GM12878 (cell line): ENCODE results near the gene AP1S3. TPM values are rescaled to one million over a fixed set of nuclear protein-coding genes. Genes with fewer than 3 reads are reported as not detected.

Source experiments
- ATAC-seq: fragments of 200-7000 bp; cut with Tn5 transposase; 3 replicates; pipeline ENCODE4 v1.9.1; 2020; ENCODE audit warnings: mild to moderate bottlenecking, moderate library complexity
- BruUV-seq: library from RNA; stranded (reverse); fragments of 400-500 nt; replicated peaks from 2 replicates; lab custom pipeline; 2021; lab: Mats Ljungman, UMichigan
- CTCF ChIA-PET: fragments of 300-600 bp; sonication (Branson Sonifier 250); formaldehyde crosslinking; extraction: SDS; loops from one replicate; lab custom pipeline; 2021; ENCODE audit warnings: inconsistent platforms; lab: Yijun Ruan, JAX
- POLR2A ChIA-PET: fragments of 350-600 bp; formaldehyde crosslinking; extraction: SDS; loops from one replicate; lab custom pipeline; 2021; ENCODE audit warnings: inconsistent platforms; lab: Charles Lee
- RAD21 ChIA-PET: fragments of 300-600 bp; sonication (Branson Sonifier 250); formaldehyde crosslinking; loops from one replicate; lab custom pipeline; 2023; ENCODE audit warnings: antibody characterized with exemption; ENCODE audit not compliant: unreplicated experiment; lab: Charles Lee
- SMC1A ChIA-PET: fragments of 300-600 bp; sonication (Branson Sonifier 250); formaldehyde crosslinking; loops from one replicate; lab custom pipeline; 2023; ENCODE audit not compliant: unreplicated experiment, uncharacterized antibody; lab: Charles Lee
- DNase-seq: peaks from one replicate; pipeline ENCODE4 v3.0.0-alpha.2; 2011; ENCODE audit warnings: low read depth, low spot score
- FAIRE-seq: peaks from 3 replicates; lab custom pipeline; 2011; peaks lifted over from hg19 to GRCh38; lab: Jason Lieb, UNC
- H2AFZ ChIP-seq: 2 replicates; pipeline ENCODE4 v1.6.0; 2011; ENCODE audit warnings: low read depth, low read length, control low read depth; ENCODE audit not compliant: control insufficient read depth
- H3K27ac ChIP-seq: 2 replicates; pipeline ENCODE4 v1.5.1; 2011; ENCODE audit warnings: control low read depth; ENCODE audit not compliant: control insufficient read depth, insufficient read depth
- H3K27me3 ChIP-seq, 2 experiments: replicated peaks in 1 of 2; 2 replicates each; pipeline versions ENCODE4 v1.6.0 to v1.6.1; 2011; ENCODE audit warnings: low read length in 1 of 2; ENCODE audit not compliant: control insufficient read depth in 2 of 2, insufficient read depth in 2 of 2
- H3K36me3 ChIP-seq, 2 experiments: 2 replicates each; pipeline ENCODE4 v1.5.1; 2011; ENCODE audit warnings: low read length in 1 of 2; ENCODE audit not compliant: control insufficient read depth in 2 of 2, insufficient read depth in 2 of 2
- H3K4me1 ChIP-seq: 2 replicates; pipeline ENCODE4 v1.6.1; 2011; ENCODE audit warnings: mild to moderate bottlenecking, low read length, moderate library complexity, mixed read lengths; ENCODE audit not compliant: control insufficient read depth, insufficient read depth
- H3K4me2 ChIP-seq: 2 replicates; pipeline ENCODE4 v1.6.0; 2011; ENCODE audit warnings: control low read depth; ENCODE audit not compliant: control insufficient read depth, insufficient read depth
- H3K4me3 ChIP-seq: fragments of 200-600 bp; sonication (generic); 2 replicates; pipeline ENCODE4 v1.5.1; 2016
- H3K79me2 ChIP-seq: 2 replicates; pipeline ENCODE4 v1.6.0; 2011; ENCODE audit warnings: low read length; ENCODE audit not compliant: control insufficient read depth, insufficient read depth
- H3K9ac ChIP-seq: 2 replicates; pipeline ENCODE4 v1.8.0; 2011; ENCODE audit warnings: low read length, control low read depth, mixed read lengths; ENCODE audit not compliant: control insufficient read depth, insufficient read depth
- H3K9me3 ChIP-seq: replicated peaks from 3 replicates; pipeline ENCODE4 v1.5.1; 2011; ENCODE audit warnings: mild to moderate bottlenecking, low read length; ENCODE audit not compliant: control insufficient read depth, insufficient read depth
- H4K20me1 ChIP-seq: 2 replicates; pipeline ENCODE4 v1.6.0; 2011; ENCODE audit not compliant: control insufficient read depth, insufficient read depth
- BHLHE40 ChIP-seq, 2 experiments: fragments of 450-650 bp in 1 of 2; IDR thresholded peaks; 2 replicates each; pipeline ENCODE4 v1.6.1; 2011 to 2017; ENCODE audit warnings: low read depth in 2 of 2, borderline replicate concordance in 1 of 2, improper control_type of control experiment in 1 of 2, low read length in 1 of 2, mild to moderate bottlenecking in 1 of 2
- CHD2 ChIP-seq: IDR thresholded peaks from 2 replicates; pipeline ENCODE4 v1.6.1; 2011; ENCODE audit warnings: low read depth, low read length, improper control_type of control experiment, borderline replicate concordance
- CREM ChIP-seq: IDR thresholded peaks from 2 replicates; pipeline ENCODE4 v1.6.1; 2014; ENCODE audit warnings: antibody characterized with exemption, low read depth
- KAT2A ChIP-seq: conservative IDR thresholded peaks from 2 replicates; pipeline ENCODE4 v1.6.1; 2011; ENCODE audit warnings: low read depth, low read length; ENCODE audit not compliant: control insufficient read depth
- KDM1A ChIP-seq: fragments of 200-600 bp; sonication (generic); IDR thresholded peaks from 2 replicates; pipeline ENCODE4 v1.6.1; 2016; ENCODE audit warnings: borderline replicate concordance
- NBN ChIP-seq: fragments of 450-650 bp; IDR thresholded peaks from 2 replicates; pipeline ENCODE4 v1.6.1; 2016
- NR2C2 ChIP-seq: IDR thresholded peaks from 2 replicates; pipeline ENCODE4 v1.6.1; 2011; ENCODE audit warnings: borderline replicate concordance, low read depth; ENCODE audit not compliant: control insufficient read depth, insufficient read length
- SIN3A ChIP-seq: IDR thresholded peaks from 2 replicates; pipeline ENCODE4 v1.6.1; 2012; ENCODE audit warnings: low read depth, low read length, improper control_type of control experiment
- SIX5 ChIP-seq: IDR thresholded peaks from 2 replicates; pipeline ENCODE4 v1.6.1; 2011; ENCODE audit warnings: mild to moderate bottlenecking, low read depth, low read length, moderate library complexity; ENCODE audit not compliant: severe bottlenecking
- SRF ChIP-seq, 2 experiments: IDR thresholded peaks; 2 replicates each; pipeline ENCODE4 v1.6.1; 2011; ENCODE audit warnings: low read depth in 2 of 2, low read length in 2 of 2, mild to moderate bottlenecking in 1 of 2, moderate library complexity in 1 of 2
- SUPT20H ChIP-seq: IDR thresholded peaks from 2 replicates; pipeline ENCODE4 v1.6.1; 2011; ENCODE audit warnings: low read depth, mild to moderate bottlenecking, low read length, moderate library complexity, borderline replicate concordance; ENCODE audit not compliant: control insufficient read depth
- ZNF24 ChIP-seq: fragments of 450-650 bp; IDR thresholded peaks from 2 replicates; pipeline ENCODE4 v1.6.1; 2017; ENCODE audit warnings: antibody characterized with exemption, mild to moderate bottlenecking
- ZZZ3 ChIP-seq: IDR thresholded peaks from 2 replicates; pipeline ENCODE4 v1.6.1; 2011; ENCODE audit warnings: low read depth; ENCODE audit not compliant: control insufficient read depth, insufficient read length
- WGBS: methylation state at CpG from one replicate; pipeline ENCODE4 v1.1.6; 2016; ENCODE audit warnings: low lambda C conversion rate; ENCODE audit not compliant: insufficient replicate concordance, insufficient coverage; ENCODE audit errors: missing lambda C conversion rate; 5-methylcytosine and 5-hydroxymethylcytosine counted together
- in situ Hi-C: fragments of 300-500 bp; cut with MboI; formaldehyde crosslinking; loops from 9 replicates; pipeline ENCODE4 v1.14.3; 2018; ENCODE audit warnings: mixed read lengths
- intact Hi-C: fragments of 100-400 bp; cut with micrococcal nuclease; formaldehyde crosslinking; loops from one replicate; pipeline ENCODE4 v1.14.2; 2022; ENCODE audit not compliant: unreplicated experiment
- polyA plus RNA-seq, 11 experiments: library from polyadenylated mRNA; depleted of rRNA in 4 of 11; unstranded in 6 of 11; stranded (reverse) in 5 of 11; fragments of >200 nt; fragmentation: Nextera tagmentation in 4 of 11; fragmentation: Illumina TruSeq in 1 of 11; extraction: Ambion mirVana in 4 of 11; extraction: Trizol in 1 of 11; gene quantifications; 1 replicate in 1 of 11; 2 replicates in 10 of 11; pipeline versions ENCODE4 v1.2.1 to v1.2.3, GENCODE V29; 2011 to 2016; ENCODE audit warnings: inconsistent platforms in 2 of 11, missing spikeins in 2 of 11, low read depth in 1 of 11
- total RNA-seq, 4 experiments: library from RNA; depleted of rRNA in 3 of 4; stranded (reverse); fragments of >200 nt in 3 of 4; fragmentation: Illumina TruSeq in 1 of 4; extraction: Trizol in 1 of 4; gene quantifications; 2 replicates each; pipeline versions ENCODE4 v1.2.1 to v1.2.3, GENCODE V29; 2013 to 2021
- TF ChIP-seq, protein P1 (sequence below): fragments of 450-650 bp; conservative IDR thresholded peaks from 2 replicates; pipeline ENCODE4 v1.6.1; 2017; ENCODE audit warnings: mild to moderate bottlenecking, moderate library complexity
- TF ChIP-seq, protein P2 (sequence below): fragments of 150-350 bp; IDR thresholded peaks from 2 replicates; pipeline ENCODE4 v1.6.1; 2016; ENCODE audit warnings: low read depth, low read length
- TF ChIP-seq, protein P3 (sequence below): IDR thresholded peaks from 2 replicates; pipeline ENCODE4 v1.6.1; 2011; ENCODE audit warnings: low read depth, low read length, improper control_type of control experiment, borderline replicate concordance
- TF ChIP-seq, protein P4 (sequence below): fragments of 450-650 bp; IDR thresholded peaks from 2 replicates; pipeline ENCODE4 v1.6.1; 2014; ENCODE audit warnings: mild to moderate bottlenecking

The AP1S3 gene
- total and polyA plus RNA-seq, 10 of the 15 experiments (the other 5 are each of a cell fraction or from before 2014, with no cell fraction given): 2.6 to 14.3 (median 9.2) TPM

DNA sequence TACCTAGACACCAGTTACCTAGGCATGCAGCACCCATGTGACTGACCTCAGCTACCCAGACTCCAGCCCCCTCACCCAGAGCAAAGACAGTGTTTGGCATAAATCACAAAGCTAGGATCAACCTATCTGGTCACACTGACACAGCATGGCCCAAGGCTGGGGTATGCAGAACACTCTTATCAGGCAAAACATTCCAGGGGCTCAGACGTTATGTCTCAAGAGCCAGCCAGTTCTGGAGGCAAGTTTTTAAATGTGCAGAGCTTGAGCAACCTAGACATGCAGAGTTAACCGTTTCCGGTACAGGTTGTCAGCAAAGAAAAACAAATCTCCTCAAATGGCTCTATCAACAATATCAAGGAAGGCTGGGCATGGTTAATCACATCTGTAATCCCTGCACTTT is 92.8 kb downstream of the AP1S3 start (continued):
- TF ChIP-seq, protein P1, sequence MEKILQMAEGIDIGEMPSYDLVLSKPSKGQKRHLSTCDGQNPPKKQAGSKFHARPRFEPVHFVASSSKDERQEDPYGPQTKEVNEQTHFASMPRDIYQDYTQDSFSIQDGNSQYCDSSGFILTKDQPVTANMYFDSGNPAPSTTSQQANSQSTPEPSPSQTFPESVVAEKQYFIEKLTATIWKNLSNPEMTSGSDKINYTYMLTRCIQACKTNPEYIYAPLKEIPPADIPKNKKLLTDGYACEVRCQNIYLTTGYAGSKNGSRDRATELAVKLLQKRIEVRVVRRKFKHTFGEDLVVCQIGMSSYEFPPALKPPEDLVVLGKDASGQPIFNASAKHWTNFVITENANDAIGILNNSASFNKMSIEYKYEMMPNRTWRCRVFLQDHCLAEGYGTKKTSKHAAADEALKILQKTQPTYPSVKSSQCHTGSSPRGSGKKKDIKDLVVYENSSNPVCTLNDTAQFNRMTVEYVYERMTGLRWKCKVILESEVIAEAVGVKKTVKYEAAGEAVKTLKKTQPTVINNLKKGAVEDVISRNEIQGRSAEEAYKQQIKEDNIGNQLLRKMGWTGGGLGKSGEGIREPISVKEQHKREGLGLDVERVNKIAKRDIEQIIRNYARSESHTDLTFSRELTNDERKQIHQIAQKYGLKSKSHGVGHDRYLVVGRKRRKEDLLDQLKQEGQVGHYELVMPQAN: no peak
- TF ChIP-seq ZZZ3 (no peak), CREM (no peak), KDM1A (no peak)
- TF ChIP-seq, all 136 proteins: peak for 0

DNA sequence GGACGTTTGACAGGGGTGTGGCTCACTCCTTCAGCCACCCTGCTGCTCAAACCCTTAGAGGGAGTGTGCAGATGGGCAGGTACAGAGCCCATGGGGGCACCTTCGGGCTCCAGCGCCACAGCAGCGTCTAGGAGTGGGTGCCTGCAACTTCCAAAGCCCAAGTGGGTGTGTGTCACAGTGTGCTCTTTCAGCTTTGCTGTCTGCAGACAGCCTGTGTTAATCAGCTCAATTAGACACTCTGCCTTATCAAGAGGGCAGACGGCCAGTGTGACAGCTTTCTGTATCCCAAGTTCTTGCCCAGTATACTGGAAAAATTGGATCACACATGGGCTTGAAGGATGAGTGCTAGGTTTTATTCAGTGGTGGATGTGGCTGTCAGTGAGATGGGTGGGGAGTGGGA is 96.7 kb downstream of the AP1S3 start:
- intact Hi-C loops: no loop called here
- ChIA-PET RAD21 (no interaction called here), SMC1A (interaction anchor here (0.7 to 1.4 kb wide), 2 partner anchors 24 to 296 kb away, joined by 3 to 5 read pairs; no protein-coding TSS in a partner anchor), CTCF (no interaction called here), POLR2A (no interaction called here)
- Histone ChIP-seq H3K79me2 (no peaks in the 10 kb centered on the region), H2AFZ (no peak overlapping the region), H3K27me3 (no peaks in the 10 kb centered on the region), H3K9me3 (no peaks in the 10 kb centered on the region; the same call in 2 of the 3 replicates), H3K4me2 (no peak overlapping the region), H4K20me1 (no peaks in the 10 kb centered on the region), H3K36me3 (no peaks in the 10 kb centered on the region), H3K9ac (no peak overlapping the region), H3K27ac (no peak overlapping the region), H3K4me1 (no peaks in the 10 kb centered on the region), H3K4me3 (no peak overlapping the region)
- in situ Hi-C loops: no loop called here
- no TSS peak for BruUV-seq
- FAIRE-seq (no peak), ATAC-seq (no peak), DNase-seq (no peak)
- 61% methylated on average over 5 of the region's 5 CpGs for WGBS
- TF ChIP-seq, protein P2, sequence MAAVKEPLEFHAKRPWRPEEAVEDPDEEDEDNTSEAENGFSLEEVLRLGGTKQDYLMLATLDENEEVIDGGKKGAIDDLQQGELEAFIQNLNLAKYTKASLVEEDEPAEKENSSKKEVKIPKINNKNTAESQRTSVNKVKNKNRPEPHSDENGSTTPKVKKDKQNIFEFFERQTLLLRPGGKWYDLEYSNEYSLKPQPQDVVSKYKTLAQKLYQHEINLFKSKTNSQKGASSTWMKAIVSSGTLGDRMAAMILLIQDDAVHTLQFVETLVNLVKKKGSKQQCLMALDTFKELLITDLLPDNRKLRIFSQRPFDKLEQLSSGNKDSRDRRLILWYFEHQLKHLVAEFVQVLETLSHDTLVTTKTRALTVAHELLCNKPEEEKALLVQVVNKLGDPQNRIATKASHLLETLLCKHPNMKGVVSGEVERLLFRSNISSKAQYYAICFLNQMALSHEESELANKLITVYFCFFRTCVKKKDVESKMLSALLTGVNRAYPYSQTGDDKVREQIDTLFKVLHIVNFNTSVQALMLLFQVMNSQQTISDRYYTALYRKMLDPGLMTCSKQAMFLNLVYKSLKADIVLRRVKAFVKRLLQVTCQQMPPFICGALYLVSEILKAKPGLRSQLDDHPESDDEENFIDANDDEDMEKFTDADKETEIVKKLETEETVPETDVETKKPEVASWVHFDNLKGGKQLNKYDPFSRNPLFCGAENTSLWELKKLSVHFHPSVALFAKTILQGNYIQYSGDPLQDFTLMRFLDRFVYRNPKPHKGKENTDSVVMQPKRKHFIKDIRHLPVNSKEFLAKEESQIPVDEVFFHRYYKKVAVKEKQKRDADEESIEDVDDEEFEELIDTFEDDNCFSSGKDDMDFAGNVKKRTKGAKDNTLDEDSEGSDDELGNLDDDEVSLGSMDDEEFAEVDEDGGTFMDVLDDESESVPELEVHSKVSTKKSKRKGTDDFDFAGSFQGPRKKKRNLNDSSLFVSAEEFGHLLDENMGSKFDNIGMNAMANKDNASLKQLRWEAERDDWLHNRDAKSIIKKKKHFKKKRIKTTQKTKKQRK: no peak
- no peak for TF ChIP-seq NR2C2
- TF ChIP-seq SIN3A: no peak
- TF ChIP-seq, protein P3, sequence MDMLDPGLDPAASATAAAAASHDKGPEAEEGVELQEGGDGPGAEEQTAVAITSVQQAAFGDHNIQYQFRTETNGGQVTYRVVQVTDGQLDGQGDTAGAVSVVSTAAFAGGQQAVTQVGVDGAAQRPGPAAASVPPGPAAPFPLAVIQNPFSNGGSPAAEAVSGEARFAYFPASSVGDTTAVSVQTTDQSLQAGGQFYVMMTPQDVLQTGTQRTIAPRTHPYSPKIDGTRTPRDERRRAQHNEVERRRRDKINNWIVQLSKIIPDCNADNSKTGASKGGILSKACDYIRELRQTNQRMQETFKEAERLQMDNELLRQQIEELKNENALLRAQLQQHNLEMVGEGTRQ: no peak
- TF ChIP-seq ZNF24: no peak
- TF ChIP-seq SUPT20H: no peak
- no peak for TF ChIP-seq KAT2A
- no peak for TF ChIP-seq NBN
- TF ChIP-seq, protein P4, sequence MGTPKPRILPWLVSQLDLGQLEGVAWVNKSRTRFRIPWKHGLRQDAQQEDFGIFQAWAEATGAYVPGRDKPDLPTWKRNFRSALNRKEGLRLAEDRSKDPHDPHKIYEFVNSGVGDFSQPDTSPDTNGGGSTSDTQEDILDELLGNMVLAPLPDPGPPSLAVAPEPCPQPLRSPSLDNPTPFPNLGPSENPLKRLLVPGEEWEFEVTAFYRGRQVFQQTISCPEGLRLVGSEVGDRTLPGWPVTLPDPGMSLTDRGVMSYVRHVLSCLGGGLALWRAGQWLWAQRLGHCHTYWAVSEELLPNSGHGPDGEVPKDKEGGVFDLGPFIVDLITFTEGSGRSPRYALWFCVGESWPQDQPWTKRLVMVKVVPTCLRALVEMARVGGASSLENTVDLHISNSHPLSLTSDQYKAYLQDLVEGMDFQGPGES: no peak
- no peak for TF ChIP-seq SIX5
- no peak for TF ChIP-seq BHLHE40 (IDR thresholded peaks at IDR 0.05; ENCODE audit: borderline replicate concordance in 1 of 2, low read depth in 2 of 2, low read length in 1 of 2)
- no peak for TF ChIP-seq CHD2
- TF ChIP-seq SRF (IDR thresholded peaks at IDR 0.05; ENCODE audit: low read depth in 2 of 2, low read length in 2 of 2): no peak
